Transverse colon (tissue), 4 donors: ENCODE measurements around the gene GUCY1B1.

Source experiments
- POLR2A ChIP-seq: fragments of 450-650 bp; IDR thresholded peaks from one replicate; pipeline ENCODE4 v1.6.1; 2016; ENCODE audit warnings: antibody characterized with exemption, mild to moderate bottlenecking, moderate library complexity
- POLR2AphosphoS5 ChIP-seq, 3 donors: sonication (generic); formaldehyde crosslinking; IDR thresholded peaks; one replicate each; pipeline ENCODE4 v1.6.1; 2016; ENCODE audit warnings: antibody characterized with exemption in 3 of 3
- TF ChIP-seq, protein P1 (sequence below), 5 experiments: fragments of 200-600 bp in 3 of 5; fragments of 450-650 bp in 2 of 5; sonication (generic) in 3 of 5; IDR thresholded peaks; 1 replicate in 2 of 5; 2 replicates in 3 of 5; pipeline ENCODE4 v1.5.1; 2016 to 2017; ENCODE audit warnings: antibody characterized with exemption in 5 of 5, inconsistent platforms in 3 of 5, mild to moderate bottlenecking in 2 of 5, moderate library complexity in 1 of 5

DNA sequence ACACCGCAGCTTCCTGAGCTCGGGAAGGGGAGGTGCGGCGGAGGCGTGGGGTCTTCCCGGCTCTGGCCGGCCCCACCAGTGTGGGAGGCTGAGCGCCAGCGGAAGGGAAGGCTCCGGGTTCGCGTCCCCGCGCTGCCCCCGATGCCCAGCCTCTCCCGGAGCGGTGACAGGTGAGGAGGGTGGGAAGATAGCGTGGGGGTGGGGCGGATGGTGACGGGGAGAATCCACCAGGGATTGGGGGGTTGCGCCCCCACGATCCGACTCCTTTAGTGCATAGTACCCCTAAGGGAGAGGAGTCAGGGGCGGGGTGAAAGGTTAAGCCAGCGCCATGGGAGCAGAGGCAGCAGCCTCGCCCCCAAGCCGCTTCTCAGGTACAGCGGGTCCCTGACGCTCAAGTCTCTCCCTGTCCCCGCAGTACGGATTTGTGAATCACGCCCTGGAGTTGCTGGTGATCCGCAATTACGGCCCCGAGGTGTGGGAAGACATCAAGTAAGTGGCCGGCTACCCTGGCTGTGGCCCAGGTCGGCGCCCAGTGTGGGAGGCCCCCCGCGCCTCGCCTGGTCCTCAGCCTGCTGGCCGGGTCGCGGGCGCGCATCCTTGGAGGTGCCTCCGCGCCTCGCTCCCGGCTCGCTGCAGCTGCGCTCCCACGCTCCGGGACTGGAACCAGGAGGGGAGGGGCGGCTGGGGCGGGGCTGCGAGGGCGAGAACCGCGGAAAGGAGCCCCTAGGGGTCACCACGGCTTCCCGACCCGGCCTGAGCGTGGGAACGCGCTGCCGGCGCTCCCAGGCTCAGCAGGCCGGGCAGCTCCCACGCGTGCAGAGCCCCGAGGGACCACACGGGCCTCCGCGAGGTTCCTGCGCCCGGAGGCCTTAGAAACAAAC lies 791 bp downstream of the GUCY1B1 start:
- TF ChIP-seq POLR2A (no peak), POLR2AphosphoS5 (IDR thresholded peaks at IDR 0.05) (peak in 2 of 3 donors; percentile 6 to 25)
- TF ChIP-seq, protein P1, sequence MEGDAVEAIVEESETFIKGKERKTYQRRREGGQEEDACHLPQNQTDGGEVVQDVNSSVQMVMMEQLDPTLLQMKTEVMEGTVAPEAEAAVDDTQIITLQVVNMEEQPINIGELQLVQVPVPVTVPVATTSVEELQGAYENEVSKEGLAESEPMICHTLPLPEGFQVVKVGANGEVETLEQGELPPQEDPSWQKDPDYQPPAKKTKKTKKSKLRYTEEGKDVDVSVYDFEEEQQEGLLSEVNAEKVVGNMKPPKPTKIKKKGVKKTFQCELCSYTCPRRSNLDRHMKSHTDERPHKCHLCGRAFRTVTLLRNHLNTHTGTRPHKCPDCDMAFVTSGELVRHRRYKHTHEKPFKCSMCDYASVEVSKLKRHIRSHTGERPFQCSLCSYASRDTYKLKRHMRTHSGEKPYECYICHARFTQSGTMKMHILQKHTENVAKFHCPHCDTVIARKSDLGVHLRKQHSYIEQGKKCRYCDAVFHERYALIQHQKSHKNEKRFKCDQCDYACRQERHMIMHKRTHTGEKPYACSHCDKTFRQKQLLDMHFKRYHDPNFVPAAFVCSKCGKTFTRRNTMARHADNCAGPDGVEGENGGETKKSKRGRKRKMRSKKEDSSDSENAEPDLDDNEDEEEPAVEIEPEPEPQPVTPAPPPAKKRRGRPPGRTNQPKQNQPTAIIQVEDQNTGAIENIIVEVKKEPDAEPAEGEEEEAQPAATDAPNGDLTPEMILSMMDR (IDR thresholded peaks at IDR 0.05): no peak
